Brain pericyte (primary cell): Measurements from ENCODE around the gene SLC38A2.

Experiments used
- DNase-seq: peaks from one replicate; pipeline ENCODE4 v3.0.0-alpha.2; 2012; ENCODE audit warnings: low read depth, low spot score

Gene SLC38A2

DNA sequence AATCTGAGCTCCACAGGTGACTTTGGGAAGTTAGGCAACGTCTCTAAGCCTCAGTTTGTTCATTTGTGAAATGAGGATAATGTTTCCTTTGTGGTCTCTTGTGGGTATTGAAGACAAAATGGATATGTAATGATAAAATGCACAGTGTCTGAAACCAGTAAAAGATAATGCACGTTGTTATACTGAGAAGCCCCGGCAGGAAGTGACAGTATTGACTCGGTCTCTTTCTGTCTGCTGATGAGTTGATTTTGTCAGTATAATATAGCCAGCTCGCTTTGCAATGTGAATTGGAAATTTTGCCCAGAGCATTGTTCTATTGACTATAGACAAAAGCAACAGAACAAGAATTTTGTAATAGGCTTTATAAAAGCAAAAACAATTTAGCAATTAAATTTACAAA is 54.5 kb downstream of the SLC38A2 start:
- DNase-seq, result no peak
